RWPE2 (cell line): ENCODE results near the gene REG1B.
A peak's percentile ranks its signal among the peaks of the same experiment; 100 is the strongest.
"Not testable (repeated sequence)": the region's sequence is repeated elsewhere in the genome, so short reads cannot be mapped to it uniquely, and the experiment has no call there.

Experiments
- ATAC-seq: fragments of 200-7000 bp; cut with Tn5 transposase; 3 replicates; pipeline ENCODE4 v1.9.1; 2021; ENCODE audit warnings: low read depth
- DNase-seq: peaks from one replicate; pipeline ENCODE4 v3.0.0-alpha.2; 2020; ENCODE audit warnings: low spot score
- H3K27ac ChIP-seq: fragments of 450-650 bp; 2 replicates; pipeline ENCODE4 v1.5.1; 2017; ENCODE audit warnings: mild to moderate bottlenecking; ENCODE audit not compliant: poor library complexity, severe bottlenecking
- H3K27me3 ChIP-seq: fragments of 250-450 bp; sonication (Bioruptor Pico); 2 replicates; pipeline ENCODE4 v1.5.1; 2021; ENCODE audit warnings: mild to moderate bottlenecking, moderate library complexity; ENCODE audit not compliant: insufficient read depth, poor library complexity, severe bottlenecking
- H3K36me3 ChIP-seq: fragments of 250-450 bp; sonication (Bioruptor Pico); 2 replicates; pipeline ENCODE4 v1.5.1; 2020; ENCODE audit warnings: low read depth, mild to moderate bottlenecking, moderate library complexity
- H3K4me1 ChIP-seq: fragments of 250-450 bp; sonication (Bioruptor Pico); 2 replicates; pipeline ENCODE4 v1.5.1; 2021; ENCODE audit warnings: mild to moderate bottlenecking, moderate library complexity; ENCODE audit not compliant: insufficient read depth, poor library complexity, severe bottlenecking
- H3K4me3 ChIP-seq: fragments of 250-450 bp; sonication (Bioruptor Pico); 2 replicates; pipeline ENCODE4 v1.5.1; 2021; ENCODE audit warnings: mild to moderate bottlenecking, moderate library complexity; ENCODE audit not compliant: severe bottlenecking
- H3K9me3 ChIP-seq: fragments of 250-450 bp; sonication (Bioruptor Pico); 2 replicates; pipeline ENCODE4 v1.5.1; 2021; ENCODE audit warnings: mild to moderate bottlenecking, moderate library complexity; ENCODE audit not compliant: severe bottlenecking
- TF ChIP-seq, protein P1 (sequence below): fragments of 450-650 bp; IDR thresholded peaks from one replicate; pipeline ENCODE4 v1.5.1; 2017; ENCODE audit warnings: mild to moderate bottlenecking, moderate library complexity; ENCODE audit not compliant: poor library complexity, severe bottlenecking

REG1B gene

DNA sequence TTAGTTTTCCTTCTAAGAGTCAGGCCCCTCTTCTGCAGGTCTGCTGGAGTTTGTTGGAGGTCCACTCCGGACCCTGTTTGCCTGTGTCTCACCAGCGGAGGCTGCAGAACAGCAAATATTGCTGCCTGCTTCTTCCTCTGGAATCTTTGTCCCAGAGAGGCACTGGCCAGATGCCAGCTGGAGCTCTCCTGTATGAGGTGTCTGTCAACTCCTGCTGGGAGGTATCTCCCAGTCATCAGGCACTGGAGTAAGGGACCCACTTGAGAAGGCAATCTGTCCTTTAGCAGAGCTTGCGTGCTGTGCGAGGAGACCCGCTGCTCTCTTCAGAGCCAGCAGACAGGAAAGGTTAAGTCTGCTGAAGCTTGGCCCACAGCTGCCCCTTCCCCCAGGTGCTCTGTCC, 4.8 kb downstream of the REG1B start:
- DNase-seq: no peak
- no peak overlapping the region for H3K27ac ChIP-seq

DNA sequence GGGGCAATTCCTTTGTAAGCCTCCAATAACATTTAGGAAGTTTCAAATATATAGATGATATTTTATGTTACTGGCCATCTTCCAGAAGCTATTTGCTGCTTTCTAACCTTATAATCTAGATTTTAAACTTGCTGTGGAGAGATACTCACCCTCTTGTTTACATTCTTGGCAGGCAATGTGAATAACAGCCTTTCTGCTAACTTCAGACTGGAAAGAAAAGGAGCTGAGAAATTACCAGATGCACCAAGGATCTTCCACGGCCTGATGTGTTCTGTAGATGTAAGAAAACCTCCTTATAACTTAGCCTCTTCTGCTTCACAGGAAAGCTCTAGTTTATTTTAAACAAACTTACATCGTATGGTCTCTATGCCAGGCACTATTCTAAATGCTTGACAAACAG, 16.7 kb downstream of the REG1B start:
- H3K36me3 ChIP-seq: no peaks in the 10 kb centered on the region
- no peak overlapping the region for H3K27ac ChIP-seq
- H3K4me1 ChIP-seq: no peaks in the 10 kb centered on the region
- ATAC-seq (no peak), DNase-seq (no peak)
- no peaks in the 10 kb centered on the region for H3K9me3 ChIP-seq
- H3K4me3 ChIP-seq: no peak overlapping the region
- H3K27me3 ChIP-seq: no peaks in the 10 kb centered on the region
- TF ChIP-seq, protein P1, sequence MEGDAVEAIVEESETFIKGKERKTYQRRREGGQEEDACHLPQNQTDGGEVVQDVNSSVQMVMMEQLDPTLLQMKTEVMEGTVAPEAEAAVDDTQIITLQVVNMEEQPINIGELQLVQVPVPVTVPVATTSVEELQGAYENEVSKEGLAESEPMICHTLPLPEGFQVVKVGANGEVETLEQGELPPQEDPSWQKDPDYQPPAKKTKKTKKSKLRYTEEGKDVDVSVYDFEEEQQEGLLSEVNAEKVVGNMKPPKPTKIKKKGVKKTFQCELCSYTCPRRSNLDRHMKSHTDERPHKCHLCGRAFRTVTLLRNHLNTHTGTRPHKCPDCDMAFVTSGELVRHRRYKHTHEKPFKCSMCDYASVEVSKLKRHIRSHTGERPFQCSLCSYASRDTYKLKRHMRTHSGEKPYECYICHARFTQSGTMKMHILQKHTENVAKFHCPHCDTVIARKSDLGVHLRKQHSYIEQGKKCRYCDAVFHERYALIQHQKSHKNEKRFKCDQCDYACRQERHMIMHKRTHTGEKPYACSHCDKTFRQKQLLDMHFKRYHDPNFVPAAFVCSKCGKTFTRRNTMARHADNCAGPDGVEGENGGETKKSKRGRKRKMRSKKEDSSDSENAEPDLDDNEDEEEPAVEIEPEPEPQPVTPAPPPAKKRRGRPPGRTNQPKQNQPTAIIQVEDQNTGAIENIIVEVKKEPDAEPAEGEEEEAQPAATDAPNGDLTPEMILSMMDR: no peak

More for the DNA sequence above, 4.8 kb downstream of the REG1B start:
- TF ChIP-seq, protein P1: no peak
- no peaks in the 10 kb centered on the region for H3K4me1 ChIP-seq
- H3K9me3 ChIP-seq: no peaks in the 10 kb centered on the region
- H3K4me3 ChIP-seq: no peak overlapping the region
- no peaks in the 10 kb centered on the region for H3K27me3 ChIP-seq
- no peak for ATAC-seq
- H3K36me3 ChIP-seq: no peaks in the 10 kb centered on the region

DNA sequence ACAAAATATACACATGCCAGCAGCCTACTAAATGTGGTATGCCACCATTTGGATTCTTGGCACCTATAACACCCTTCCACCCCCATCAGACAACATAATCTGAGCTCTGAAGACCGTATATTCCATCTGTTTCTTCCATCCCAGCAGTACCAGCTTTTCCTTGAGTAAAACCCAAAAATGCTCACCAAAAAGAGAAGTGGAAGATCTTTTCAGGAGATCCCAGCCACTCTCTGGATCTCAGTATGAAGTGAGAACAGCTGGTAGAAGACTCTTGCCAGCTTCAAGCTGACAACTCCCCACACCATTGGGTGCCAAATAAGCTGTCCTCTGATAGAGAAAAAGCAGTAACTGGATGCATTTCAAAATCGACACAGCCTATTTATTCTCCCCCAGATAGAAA, 22.6 kb downstream of the REG1B start:
- Histone ChIP-seq H3K4me1 (no peaks in the 10 kb centered on the region), H3K4me3 (no peak overlapping the region), H3K36me3 (no peaks in the 10 kb centered on the region), H3K27me3 (no peaks in the 10 kb centered on the region), H3K9me3 (no peaks in the 10 kb centered on the region), H3K27ac (no peak overlapping the region)
- no peak for DNase-seq
- TF ChIP-seq, protein P1: no peak
- no peak for ATAC-seq

DNA sequence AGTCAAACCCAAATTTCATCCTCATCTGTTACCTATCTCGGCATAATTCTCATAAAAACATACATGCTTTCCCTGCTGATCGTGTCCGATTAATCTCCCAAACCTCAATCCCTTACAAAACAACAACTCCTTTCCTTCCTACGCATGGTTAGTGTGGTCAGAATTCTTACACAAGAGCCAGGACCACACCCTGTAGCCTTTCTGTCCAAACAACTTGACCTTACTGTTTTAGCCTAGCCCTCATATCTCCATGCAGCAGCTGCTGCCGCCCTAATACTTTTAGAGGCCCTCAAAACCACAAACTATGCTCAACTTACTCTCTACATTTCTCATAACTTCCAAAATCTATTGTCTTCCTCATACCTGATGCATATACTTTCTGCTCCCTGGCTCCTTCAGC, 33.0 kb downstream of the REG1B start:
- H3K4me3 ChIP-seq, ATAC-seq, H3K27me3 ChIP-seq, H3K36me3 ChIP-seq, H3K9me3 ChIP-seq, DNase-seq, H3K27ac ChIP-seq, H3K4me1 ChIP-seq: not testable (repeated sequence)

DNA sequence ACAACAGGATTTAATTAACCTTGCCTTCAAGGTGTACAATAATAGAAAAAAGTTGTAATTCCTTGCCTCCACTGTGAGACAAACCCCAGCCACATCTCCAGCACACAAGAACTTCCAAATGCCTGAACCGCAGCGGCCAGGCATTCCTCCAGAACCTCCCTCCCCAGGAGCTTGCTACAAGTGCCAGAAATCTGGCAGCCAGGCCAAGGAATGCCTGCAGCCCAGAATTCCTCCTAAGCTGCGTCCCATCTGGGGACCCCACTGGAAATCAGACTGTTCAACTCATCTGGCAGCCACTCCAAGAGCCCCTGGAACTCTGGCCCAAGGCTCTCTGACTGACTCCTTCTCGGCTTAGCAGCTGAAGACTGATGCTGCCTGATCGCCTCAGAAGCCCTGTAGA, 34.3 kb downstream of the REG1B start:
- not testable (repeated sequence) for ATAC-seq

DNA sequence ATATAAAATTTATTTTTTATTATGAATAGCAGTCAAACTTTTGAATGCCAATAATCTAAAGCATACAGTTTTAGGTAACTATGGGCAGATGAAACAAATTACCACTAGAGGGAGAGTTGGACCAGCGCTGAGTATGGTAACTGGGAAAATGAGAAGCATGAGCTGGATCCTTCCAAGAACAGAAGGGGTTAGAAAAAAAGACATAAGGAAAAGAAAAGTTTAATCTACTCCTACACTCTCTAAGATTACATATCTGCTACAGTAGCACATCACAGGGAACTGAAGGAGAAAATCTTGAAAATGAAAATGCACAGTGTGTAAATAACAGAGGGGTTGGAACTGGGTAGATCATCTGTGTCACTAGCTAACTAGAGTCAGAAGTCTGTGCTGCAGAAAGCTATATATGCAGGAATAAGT, 46.8 kb downstream of the REG1B start:
- peak; percentile 57; the same call in 1 of the 3 replicates for ATAC-seq
- Histone ChIP-seq H3K36me3 (no peaks in the 10 kb centered on the region), H3K27me3 (no peaks in the 10 kb centered on the region)

More for the DNA sequence above, 34.3 kb downstream of the REG1B start:
- not testable (repeated sequence) for H3K4me3 ChIP-seq, H3K27me3 ChIP-seq, H3K9me3 ChIP-seq, DNase-seq, H3K36me3 ChIP-seq, H3K4me1 ChIP-seq, H3K27ac ChIP-seq

More for the DNA sequence above, 46.8 kb downstream of the REG1B start:
- Histone ChIP-seq H3K4me1 (no peaks in the 10 kb centered on the region), H3K9me3 (no peaks in the 10 kb centered on the region), H3K27ac (no peak overlapping the region), H3K4me3 (no peak overlapping the region)
- DNase-seq: no peak
- TF ChIP-seq, protein P1: peak; percentile 65
